Astrocyte (in vitro differentiated cells and primary cell): ENCODE results near the gene CDC25A.

Experiments used
- CTCF ChIP-seq: IDR thresholded peaks from 2 replicates; pipeline ENCODE4 v1.5.1; 2011; ENCODE audit warnings: low read depth, mild to moderate bottlenecking, inconsistent platforms, low read length, moderate library complexity; ENCODE audit not compliant: insufficient read depth
- EZH2 ChIP-seq: IDR thresholded peaks from 2 replicates; pipeline ENCODE4 v1.6.1; 2012; ENCODE audit warnings: mild to moderate bottlenecking, low read length, inconsistent platforms; ENCODE audit not compliant: insufficient read depth

GRCh38 chr3:48130321-48130904, 57.8 kb downstream of the CDC25A start:
- TF ChIP-seq CTCF (no peak), EZH2 (no peak)
